ENCODE results near the gene SUN1.
"Not testable (repeated sequence)": the region's sequence is repeated elsewhere in the genome, so short reads cannot be mapped to it uniquely, and the experiment has no call there.

SUN1 gene

GRCh38 chr7:802500-803242 is 29.6 kb upstream of the SUN1 start:
- DNase-seq (ENCODE audit: extremely low read depth in 1 of 2, low read depth in 1 of 2): no peak

GRCh38 chr7:803243-803635 is 29.0 kb upstream of the SUN1 start:
- DNase-seq (ENCODE audit: extremely low read depth in 1 of 2, low read depth in 1 of 2): no peak

- DNase-seq (ENCODE audit: extremely low read depth in 1 of 2, low read depth in 1 of 2): not testable (repeated sequence)
Observed at GRCh38 chr7:803796-804195, 28.5 kb upstream of the SUN1 start.

- no peak for DNase-seq (ENCODE audit: extremely low read depth in 1 of 2, low read depth in 1 of 2)
Observed at GRCh38 chr7:805261-805660, 27.0 kb upstream of the SUN1 start.

GRCh38 chr7:815284-816216 is 16.7 kb upstream of the SUN1 start:
- DNase-seq (ENCODE audit: extremely low read depth in 1 of 2, low read depth in 1 of 2): no peak

GRCh38 chr7:816300-816750 is 16.0 kb upstream of the SUN1 start:
- peak; percentile 89 to 96 for DNase-seq (ENCODE audit: extremely low read depth in 1 of 2, low read depth in 1 of 2)

- no peak for DNase-seq (ENCODE audit: extremely low read depth in 1 of 2, low read depth in 1 of 2)
Observed at GRCh38 chr7:816751-817671, 15.3 kb upstream of the SUN1 start.

- no peak for DNase-seq (ENCODE audit: extremely low read depth in 1 of 2, low read depth in 1 of 2)
Observed at GRCh38 chr7:818031-818699, 14.1 kb upstream of the SUN1 start.

- no peak for DNase-seq (ENCODE audit: extremely low read depth in 1 of 2, low read depth in 1 of 2)
Observed at GRCh38 chr7:820341-820740, 11.9 kb upstream of the SUN1 start.

- no peak for DNase-seq (ENCODE audit: extremely low read depth in 1 of 2, low read depth in 1 of 2)
Observed at GRCh38 chr7:821688-822087, 10.6 kb upstream of the SUN1 start.

GRCh38 chr7:822692-823276 is 9.5 kb upstream of the SUN1 start:
- DNase-seq (ENCODE audit: extremely low read depth in 1 of 2, low read depth in 1 of 2): no peak

- no peak for DNase-seq (ENCODE audit: extremely low read depth in 1 of 2, low read depth in 1 of 2)
Observed at GRCh38 chr7:823649-824048, 8.6 kb upstream of the SUN1 start.

GRCh38 chr7:824081-824480 is 8.2 kb upstream of the SUN1 start:
- DNase-seq (ENCODE audit: extremely low read depth in 1 of 2, low read depth in 1 of 2): no peak

GRCh38 chr7:824664-825063 is 7.6 kb upstream of the SUN1 start:
- no peak for DNase-seq (ENCODE audit: extremely low read depth in 1 of 2, low read depth in 1 of 2)

- no peak for DNase-seq (ENCODE audit: extremely low read depth in 1 of 2, low read depth in 1 of 2)
Observed at GRCh38 chr7:825386-825785, 6.9 kb upstream of the SUN1 start.

GRCh38 chr7:826230-826917 is 5.9 kb upstream of the SUN1 start:
- DNase-seq (ENCODE audit: extremely low read depth in 1 of 2, low read depth in 1 of 2): no peak

GRCh38 chr7:828793-829561 is 3.3 kb upstream of the SUN1 start:
- DNase-seq (ENCODE audit: extremely low read depth in 1 of 2, low read depth in 1 of 2): no peak

- DNase-seq (ENCODE audit: extremely low read depth in 1 of 2, low read depth in 1 of 2): no peak
Observed at GRCh38 chr7:830069-830468, 2.2 kb upstream of the SUN1 start.
